ENCODE data around the gene ADGRL3.

GRCh38 chr4:61933527-61933926, 733.4 kb downstream of the ADGRL3 start:
- TF ChIP-seq CTCF (IDR thresholded peaks at IDR 0.05; ENCODE audit: insufficient read depth, low read depth, low read length) (no peak), EZH2 (IDR thresholded peaks at IDR 0.05; ENCODE audit: insufficient read depth, low read length) (no peak)
